IPS DF 6.9 (cell line): Measurements from ENCODE around the gene TRIM13.
A peak's percentile ranks its signal among the peaks of the same experiment; 100 is the strongest.
"Not testable (repeated sequence)": the region's sequence is repeated elsewhere in the genome, so short reads cannot be mapped to it uniquely, and the experiment has no call there.

Source experiments
- DNase-seq: peaks from one replicate; pipeline ENCODE4 v3.0.0-alpha.2; 2013; ENCODE audit warnings: low read depth, low spot score
- H3K27ac ChIP-seq: one replicate; pipeline ENCODE4 v1.5.1; 2013; ENCODE audit warnings: low read length, control low read depth
- H3K27me3 ChIP-seq: 2 replicates; pipeline ENCODE4 v1.6.1; 2013; ENCODE audit warnings: mild to moderate bottlenecking, low read length; ENCODE audit not compliant: control insufficient read depth, insufficient read depth
- H3K36me3 ChIP-seq: 2 replicates; pipeline ENCODE4 v1.6.1; 2013; ENCODE audit warnings: low read length; ENCODE audit not compliant: control insufficient read depth, insufficient read depth
- H3K4me1 ChIP-seq: 2 replicates; pipeline ENCODE4 v1.6.1; 2013; ENCODE audit warnings: low read length; ENCODE audit not compliant: control insufficient read depth, insufficient read depth
- H3K4me3 ChIP-seq: 2 replicates; pipeline ENCODE4 v1.5.1; 2013; ENCODE audit warnings: mild to moderate bottlenecking, low read length
- H3K9me3 ChIP-seq: 2 replicates; pipeline ENCODE4 v1.6.1; 2013; ENCODE audit warnings: low read length, inconsistent platforms; ENCODE audit not compliant: control insufficient read depth, insufficient read depth
- WGBS: extraction: QIAGEN DNeasy Blood & Tissue Kit; methylation state at CpG from one replicate; pipeline ENCODE4 v1.1.7; 2013; ENCODE audit warnings: mixed read lengths, missing lambda C conversion rate; ENCODE audit not compliant: insufficient read length, insufficient coverage; 5-methylcytosine and 5-hydroxymethylcytosine counted together

TRIM13 gene

GRCh38 chr13:49975826-49976225, 21.0 kb upstream of the TRIM13 start:
- Histone ChIP-seq H3K27me3 (no peaks in the 10 kb centered on the region), H3K4me1 (no peaks in the 10 kb centered on the region), H3K27ac (no peak overlapping the region), H3K9me3 (no peaks in the 10 kb centered on the region), H3K36me3 (no peaks in the 10 kb centered on the region), H3K4me3 (no peak overlapping the region)
- no peak for DNase-seq
- no CpG with 5 or more reads among the region's 1 CpG for WGBS

DNA sequence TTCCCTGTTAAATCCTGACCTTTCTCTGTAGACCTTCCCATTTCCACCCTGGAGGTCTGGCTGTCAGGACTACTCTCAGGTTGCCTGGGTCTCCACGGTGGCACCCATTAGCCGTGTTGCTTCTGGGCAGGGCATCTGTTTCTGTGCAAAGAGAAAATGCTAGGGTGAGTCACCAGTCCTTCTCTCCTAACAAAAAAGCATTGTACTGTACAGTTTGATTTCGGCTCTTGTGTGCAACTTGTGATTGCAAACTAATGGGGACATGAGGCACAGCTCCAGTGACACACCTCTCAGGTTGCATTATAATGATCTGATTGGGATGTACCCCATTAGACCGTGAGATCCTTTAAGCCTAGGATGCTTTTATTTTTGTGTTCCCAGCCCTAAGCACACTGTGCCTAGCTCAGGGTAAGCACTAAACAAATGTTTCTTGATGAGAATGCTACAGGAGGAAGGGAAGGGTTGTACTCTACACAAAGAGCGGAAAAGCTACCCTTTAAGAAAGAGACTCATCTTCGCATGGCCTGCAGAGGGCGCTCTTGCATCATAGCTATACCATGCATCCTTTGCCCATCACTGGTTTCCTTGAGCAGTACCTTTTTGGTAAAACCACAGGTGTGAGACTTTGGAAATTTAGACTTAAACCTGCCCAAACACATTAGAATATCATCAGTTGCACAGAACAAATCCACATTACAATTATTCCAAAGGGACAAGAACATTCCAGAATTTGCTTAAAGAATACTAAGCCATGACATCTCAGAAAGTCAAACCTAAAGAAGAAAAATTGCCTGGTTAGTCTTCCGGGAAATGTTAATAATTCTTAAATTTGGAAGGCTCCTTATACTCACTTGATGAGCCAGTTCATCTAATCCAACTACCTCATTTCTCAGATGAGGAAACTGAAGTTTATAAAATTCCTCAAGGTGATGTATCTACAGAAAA, 20.3 kb upstream of the TRIM13 start:
- Histone ChIP-seq H3K27ac (no peak overlapping the region), H3K27me3 (no peaks in the 10 kb centered on the region), H3K4me3 (no peak overlapping the region), H3K36me3 (no peaks in the 10 kb centered on the region), H3K9me3 (no peaks in the 10 kb centered on the region), H3K4me1 (no peaks in the 10 kb centered on the region)
- no CpG with 5 or more reads among the region's 8 CpGs for WGBS
- DNase-seq = peak; percentile 68

- H3K27me3 ChIP-seq = no peaks in the 10 kb centered on the region
- no peak overlapping the region for H3K4me3 ChIP-seq
- no peaks in the 10 kb centered on the region for H3K36me3 ChIP-seq
- WGBS = 100% methylated on average over 1 of the region's 3 CpGs
- H3K4me1 ChIP-seq = no peaks in the 10 kb centered on the region
- H3K9me3 ChIP-seq = no peaks in the 10 kb centered on the region
- H3K27ac ChIP-seq = no peak overlapping the region
- no peak for DNase-seq
These were observed 18.9 kb upstream of the TRIM13 start for GRCh38 chr13:49977992-49978391.

- no peaks in the 10 kb centered on the region for H3K4me1 ChIP-seq
- no peaks in the 10 kb centered on the region for H3K36me3 ChIP-seq
- H3K9me3 ChIP-seq = no peaks in the 10 kb centered on the region
- no peak for DNase-seq
- no peaks in the 10 kb centered on the region for H3K27me3 ChIP-seq
- H3K4me3 ChIP-seq = no peak overlapping the region
- no peak overlapping the region for H3K27ac ChIP-seq
These were observed 16.6 kb upstream of the TRIM13 start for GRCh38 chr13:49980266-49980665.

- H3K27ac ChIP-seq = no peak overlapping the region
- H3K27me3 ChIP-seq = no peaks in the 10 kb centered on the region
- no peaks in the 10 kb centered on the region for H3K9me3 ChIP-seq
- H3K4me1 ChIP-seq = no peaks in the 10 kb centered on the region
- no CpG with 5 or more reads among the region's 2 CpGs for WGBS
- DNase-seq = no peak
- H3K4me3 ChIP-seq = no peak overlapping the region
- H3K36me3 ChIP-seq = no peaks in the 10 kb centered on the region
These were observed 11.7 kb upstream of the TRIM13 start for GRCh38 chr13:49985129-49985528.

DNA sequence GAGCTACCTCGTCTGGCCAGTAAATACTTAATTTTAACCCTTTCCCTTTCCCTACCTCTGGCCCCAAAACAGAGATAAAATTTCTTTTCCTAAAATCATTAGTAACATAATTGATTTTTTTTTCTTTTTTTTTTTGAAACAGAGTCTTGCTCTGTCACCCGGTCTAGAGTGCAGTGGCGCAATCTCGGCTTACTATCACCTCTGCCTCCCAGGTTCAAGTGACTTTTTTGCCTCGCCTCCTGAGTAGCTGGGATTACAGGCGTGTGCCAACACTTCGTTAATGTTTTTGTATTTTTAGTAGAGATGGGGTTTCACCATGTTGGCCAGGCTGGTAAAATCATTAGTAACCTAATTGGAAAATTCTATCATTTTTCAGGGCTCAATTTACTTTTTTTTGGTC, 10.4 kb upstream of the TRIM13 start:
- WGBS = no CpG with 5 or more reads among the region's 7 CpGs

GRCh38 chr13:49990612-49991011, 6.2 kb upstream of the TRIM13 start:
- H3K4me1 ChIP-seq, H3K27ac ChIP-seq, DNase-seq, H3K36me3 ChIP-seq, H3K27me3 ChIP-seq, H3K4me3 ChIP-seq, H3K9me3 ChIP-seq: not testable (repeated sequence)
- WGBS = no CpG with 5 or more reads among the region's 6 CpGs

More for the DNA sequence above, 10.4 kb upstream of the TRIM13 start:
- Histone ChIP-seq H3K9me3 (no peaks in the 10 kb centered on the region), H3K4me1 (no peaks in the 10 kb centered on the region), H3K27ac (no peak overlapping the region), H3K4me3 (no peak overlapping the region), H3K27me3 (no peaks in the 10 kb centered on the region), H3K36me3 (no peaks in the 10 kb centered on the region)
- DNase-seq = no peak

GRCh38 chr13:49993111-49993510, 3.7 kb upstream of the TRIM13 start:
- H3K27me3 ChIP-seq = no peaks in the 10 kb centered on the region
- no peak for DNase-seq
- H3K4me1 ChIP-seq = no peaks in the 10 kb centered on the region
- no peak overlapping the region for H3K4me3 ChIP-seq
- H3K36me3 ChIP-seq = no peaks in the 10 kb centered on the region
- H3K9me3 ChIP-seq = no peaks in the 10 kb centered on the region
- no peak overlapping the region for H3K27ac ChIP-seq

GRCh38 chr13:49993666-49994065, 3.2 kb upstream of the TRIM13 start:
- no peaks in the 10 kb centered on the region for H3K27me3 ChIP-seq
- WGBS = no CpG with 5 or more reads among the region's 5 CpGs
- H3K4me1 ChIP-seq = no peaks in the 10 kb centered on the region
- DNase-seq = no peak
- H3K27ac ChIP-seq = no peak overlapping the region
- no peak overlapping the region for H3K4me3 ChIP-seq
- no peaks in the 10 kb centered on the region for H3K9me3 ChIP-seq
- no peaks in the 10 kb centered on the region for H3K36me3 ChIP-seq

- no peaks in the 10 kb centered on the region for H3K27me3 ChIP-seq
- no peaks in the 10 kb centered on the region for H3K36me3 ChIP-seq
- H3K27ac ChIP-seq = no peak overlapping the region
- WGBS = no CpG with 5 or more reads among the region's 14 CpGs
- no peaks in the 10 kb centered on the region for H3K9me3 ChIP-seq
- no peaks in the 10 kb centered on the region for H3K4me1 ChIP-seq
- DNase-seq = no peak
- peak overlapping the region; percentile 75; the same call in 1 of the 2 replicates for H3K4me3 ChIP-seq
These were observed 1.2 kb upstream of the TRIM13 start for GRCh38 chr13:49995625-49996101.
